HG03064 (cell line): ENCODE results near the gene PPARA.

ENCODE experiments used
- ATAC-seq: cut with Tn5 transposase; IDR thresholded peaks from one replicate; pipeline ENCODE4 v1.9.1; 2021; ENCODE audit warnings: low read depth; ENCODE audit not compliant: unreplicated experiment

The PPARA gene

GRCh38 chr22:46142548-46143490 is 7.5 kb upstream of the PPARA start:
- ATAC-seq, result no peak

- no peak for ATAC-seq
Measured at GRCh38 chr22:46143491-46144147, 6.7 kb upstream of the PPARA start.

DNA sequence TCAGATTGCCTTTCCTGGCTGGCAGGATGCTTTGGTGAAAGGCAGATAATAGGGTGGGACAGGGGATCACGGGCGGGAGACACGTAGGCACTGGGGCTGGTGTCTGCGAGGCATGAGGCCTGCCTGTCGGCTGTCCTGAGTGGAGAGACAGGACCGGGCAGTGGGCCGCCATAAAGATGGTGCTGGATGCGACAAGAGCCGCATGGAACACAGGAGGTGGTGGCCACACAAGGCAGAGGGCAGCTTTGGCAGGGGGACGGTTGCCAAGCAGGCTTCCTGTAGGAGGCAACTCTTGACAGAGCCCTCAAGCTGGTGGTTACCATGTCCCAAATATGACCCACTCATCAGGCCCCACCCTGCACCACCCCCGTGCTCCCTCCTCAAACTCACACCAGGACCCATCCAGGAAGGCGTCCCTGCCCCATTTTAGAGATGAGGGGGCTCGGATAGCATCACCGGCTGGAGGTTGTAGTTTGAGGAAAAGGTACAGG is 4.9 kb upstream of the PPARA start:
- no peak for ATAC-seq

GRCh38 chr22:46145896-46146295 is 4.4 kb upstream of the PPARA start:
- ATAC-seq, result no peak

- ATAC-seq, result no peak
Measured at GRCh38 chr22:46146329-46146728, 4.0 kb upstream of the PPARA start.

DNA sequence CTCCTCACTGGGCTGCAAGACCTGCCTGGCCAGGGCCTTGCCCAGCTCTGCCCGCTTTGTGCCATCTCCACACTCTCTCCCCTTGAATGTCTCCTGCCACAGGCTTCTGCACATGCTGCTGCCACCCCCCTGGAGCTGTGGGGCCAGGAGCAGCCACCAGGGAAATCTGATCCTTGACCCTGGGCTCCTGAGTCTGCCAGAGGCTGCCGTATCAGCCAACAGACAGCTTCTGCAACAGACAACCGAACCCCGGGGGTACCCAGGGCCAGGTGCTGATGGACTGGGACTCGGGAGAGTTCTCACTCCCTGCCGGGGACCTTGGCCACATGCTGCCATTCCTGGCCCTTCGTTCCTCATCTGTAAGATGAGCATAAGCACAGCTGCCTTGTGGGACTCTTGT is 3.3 kb upstream of the PPARA start:
- ATAC-seq, result no peak

DNA sequence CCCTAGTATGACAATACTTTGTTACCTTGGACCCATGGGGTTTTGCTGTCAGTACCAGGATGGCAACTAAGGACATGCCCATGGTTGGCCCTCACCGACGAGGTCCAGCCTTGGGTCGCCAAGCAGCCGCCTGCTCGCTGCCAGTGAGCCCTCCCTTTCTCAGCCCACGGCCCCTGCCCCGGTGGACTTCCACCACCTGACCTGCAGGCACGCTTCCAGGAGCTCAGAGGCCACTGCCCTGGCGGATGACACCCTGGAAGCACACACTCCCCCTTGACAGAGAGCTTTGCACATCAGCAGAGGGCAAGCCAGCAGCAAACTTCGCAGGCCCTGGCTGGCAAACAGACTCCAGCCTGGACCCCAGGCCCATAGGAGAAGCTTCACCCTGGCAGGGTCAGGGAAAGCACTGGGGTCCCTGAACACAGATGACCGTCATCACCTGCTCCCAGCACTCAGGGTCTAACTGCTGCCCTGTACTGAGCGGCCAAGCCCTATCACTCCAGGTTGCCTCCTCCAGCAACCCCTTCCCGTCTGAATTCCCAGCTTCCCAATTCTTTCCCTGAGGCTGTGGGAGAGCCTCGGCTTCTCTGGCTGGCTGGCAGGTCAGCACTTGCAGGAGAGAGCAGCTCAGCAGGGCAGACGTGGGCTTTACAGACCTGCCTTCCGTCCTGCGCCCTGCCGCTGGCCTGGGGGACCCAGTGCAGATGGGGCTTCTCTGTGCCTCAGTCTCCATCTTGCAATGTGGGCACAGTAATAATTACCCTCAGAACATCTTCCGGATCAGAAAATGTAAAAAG is 2.7 kb upstream of the PPARA start:
- ATAC-seq, result no peak

DNA sequence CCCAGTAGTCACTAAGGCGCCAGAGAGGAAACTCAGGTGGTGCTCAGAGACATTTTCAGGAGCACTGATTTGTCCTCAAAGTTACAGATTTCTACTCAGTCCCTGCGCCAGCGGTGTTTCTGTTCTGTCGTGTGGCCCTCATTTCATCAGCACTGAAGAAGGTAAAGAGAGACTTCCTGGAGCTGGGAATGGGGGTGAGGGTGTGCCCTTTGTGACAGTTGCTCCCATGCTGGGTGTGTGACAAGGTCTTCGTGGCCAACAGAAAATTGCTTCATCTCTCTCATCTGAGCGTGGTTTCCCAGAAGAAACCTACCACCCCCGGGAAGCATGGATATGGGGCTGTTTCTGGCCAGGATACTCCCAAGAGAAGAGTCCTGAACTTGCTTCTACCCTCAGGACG is 2.0 kb upstream of the PPARA start:
- no peak for ATAC-seq

DNA sequence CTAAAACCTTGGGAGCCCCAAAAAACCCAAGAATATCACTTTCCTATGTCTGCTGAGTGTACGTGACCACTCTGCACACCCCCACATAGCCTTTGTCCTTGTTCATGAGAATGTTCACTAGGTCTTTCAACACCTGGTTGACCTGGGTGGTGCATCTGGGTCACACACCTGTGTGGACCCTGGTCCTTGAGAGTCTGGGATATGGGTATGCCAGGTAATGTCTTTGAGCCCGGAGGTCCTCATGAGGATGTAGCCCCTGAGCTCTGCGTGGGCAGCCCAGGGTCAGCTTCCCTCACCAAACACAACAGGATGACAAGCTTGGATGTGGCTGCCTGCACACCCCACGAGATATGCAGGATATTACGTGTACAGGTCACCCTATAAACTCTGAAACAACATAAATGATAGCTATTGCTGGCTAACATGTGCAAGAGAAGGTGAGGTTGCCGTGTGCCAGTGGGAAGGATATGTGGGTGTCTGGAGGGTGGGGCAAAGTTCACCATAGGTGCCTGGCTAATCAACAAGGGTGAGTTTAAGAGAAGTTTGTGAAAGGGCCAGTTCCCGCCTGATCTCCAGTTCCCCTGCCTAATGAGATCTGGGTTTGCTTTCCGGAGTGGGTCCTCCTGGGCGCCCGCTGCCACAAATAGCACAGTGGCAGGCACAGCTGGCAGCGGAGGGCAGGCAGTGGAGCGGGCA is 1.4 kb upstream of the PPARA start:
- no peak for ATAC-seq

DNA sequence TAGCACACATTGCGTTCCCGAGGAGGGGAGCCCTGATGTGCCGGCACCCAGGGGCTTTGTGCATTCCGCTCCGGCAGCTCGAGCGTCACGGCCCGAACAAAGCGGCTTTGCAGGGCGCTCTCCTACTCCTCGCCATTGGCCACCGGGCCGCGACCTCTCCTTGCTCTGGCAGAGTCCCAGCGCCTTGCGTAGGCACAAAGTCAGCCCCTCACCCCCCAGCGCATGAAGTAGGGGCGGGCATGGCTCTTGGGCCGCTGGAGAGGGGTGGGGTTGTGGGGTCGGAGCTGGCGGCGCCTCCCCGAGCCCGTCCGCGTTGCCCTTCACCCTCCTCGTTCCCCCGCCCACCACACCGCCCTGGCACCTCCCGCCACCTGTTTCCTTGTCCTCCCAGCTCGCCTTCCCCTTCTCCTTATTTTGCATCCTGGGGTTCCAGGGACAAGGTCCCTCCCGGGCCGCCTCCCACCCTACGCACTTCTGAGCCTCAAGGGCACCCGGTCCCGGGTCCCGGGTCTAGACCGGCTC is 753 bp upstream of the PPARA start:
- no peak for ATAC-seq

GRCh38 chr22:46150655-46151477 is 540 bp downstream of the PPARA start:
- ATAC-seq, result peak; percentile 29

GRCh38 chr22:46153930-46154329 is 3.6 kb downstream of the PPARA start:
- ATAC-seq, result no peak

DNA sequence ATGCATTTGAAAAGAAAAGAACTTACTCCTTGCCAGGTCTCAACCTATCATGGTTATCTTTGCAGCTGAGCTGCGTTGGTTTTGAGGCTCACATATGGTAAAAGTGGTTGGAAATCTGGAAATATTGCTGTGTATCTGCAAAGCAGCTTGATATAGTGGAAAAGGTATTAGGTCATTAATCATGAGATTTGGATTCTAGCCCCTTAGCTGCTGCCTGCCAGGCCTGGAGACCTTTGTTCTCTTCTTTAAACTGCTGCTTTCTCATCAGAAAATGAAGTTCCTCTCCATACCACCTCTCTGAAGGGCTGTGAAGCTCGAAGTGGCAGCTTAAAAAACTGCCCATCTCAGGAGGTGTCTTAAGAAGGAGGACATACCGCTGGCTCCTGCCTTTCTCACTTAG is 5.7 kb downstream of the PPARA start:
- no peak for ATAC-seq

DNA sequence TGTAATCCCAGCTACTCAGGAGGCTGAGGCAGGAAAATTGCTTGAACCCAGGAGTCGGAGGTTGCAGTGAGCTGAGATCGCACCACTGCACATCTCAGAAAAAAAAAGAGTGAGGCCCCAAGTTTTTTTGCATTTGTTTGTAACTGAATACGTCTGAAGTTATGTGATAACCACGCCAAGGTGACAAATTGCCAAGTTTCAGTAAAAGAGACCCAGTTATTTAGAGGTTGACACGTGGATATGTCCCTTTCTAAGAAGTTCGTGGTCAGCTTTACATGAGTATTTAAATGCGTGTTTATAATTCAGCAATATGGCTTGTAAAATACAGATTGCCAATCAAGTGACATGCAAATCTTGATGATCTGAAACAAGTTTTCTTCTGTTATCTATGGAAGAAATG is 8.0 kb downstream of the PPARA start:
- no peak for ATAC-seq

DNA sequence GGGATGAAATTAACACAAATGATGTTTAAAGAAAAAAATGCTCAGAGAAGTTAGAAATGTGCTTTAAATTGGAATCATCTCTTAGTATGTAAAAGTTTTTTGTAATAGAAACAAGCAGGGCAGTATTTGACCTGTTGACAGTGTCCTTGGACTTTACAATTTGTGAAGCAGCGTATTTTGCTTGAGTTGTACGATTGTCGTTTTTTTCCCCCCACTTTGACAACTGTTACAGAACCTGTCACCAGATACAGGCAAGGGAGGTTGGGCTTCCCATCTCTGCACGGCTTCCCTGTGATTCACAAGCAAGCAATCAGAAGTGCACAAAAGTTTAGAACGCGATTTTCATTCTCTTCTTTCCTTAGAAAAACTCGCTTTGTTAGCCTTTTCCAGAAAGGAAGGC is 8.9 kb downstream of the PPARA start:
- no peak for ATAC-seq

- ATAC-seq, result no peak
Measured at GRCh38 chr22:46159777-46160176, 9.5 kb downstream of the PPARA start.

DNA sequence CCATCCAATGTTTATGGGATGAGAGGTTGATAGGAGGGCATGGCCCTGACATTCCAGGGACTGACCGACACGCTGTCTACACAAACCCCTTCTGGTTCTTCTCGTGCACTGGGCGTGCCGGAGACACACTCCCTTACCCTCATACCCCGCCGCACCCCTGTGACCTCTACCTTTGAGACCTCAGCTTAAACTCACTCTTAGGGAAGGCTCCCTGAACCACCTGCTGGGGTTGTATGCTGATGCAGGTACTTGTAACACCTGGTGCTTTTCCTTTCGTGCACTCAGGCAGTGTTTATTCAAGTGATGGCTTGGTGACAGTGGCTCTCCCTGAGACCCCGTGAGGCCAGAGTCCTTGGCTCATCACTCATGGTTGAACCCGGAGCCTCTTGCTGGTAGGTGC is 12.0 kb downstream of the PPARA start:
- ATAC-seq, result no peak

- ATAC-seq, result no peak
Measured at GRCh38 chr22:46162771-46163556, 12.6 kb downstream of the PPARA start.

DNA sequence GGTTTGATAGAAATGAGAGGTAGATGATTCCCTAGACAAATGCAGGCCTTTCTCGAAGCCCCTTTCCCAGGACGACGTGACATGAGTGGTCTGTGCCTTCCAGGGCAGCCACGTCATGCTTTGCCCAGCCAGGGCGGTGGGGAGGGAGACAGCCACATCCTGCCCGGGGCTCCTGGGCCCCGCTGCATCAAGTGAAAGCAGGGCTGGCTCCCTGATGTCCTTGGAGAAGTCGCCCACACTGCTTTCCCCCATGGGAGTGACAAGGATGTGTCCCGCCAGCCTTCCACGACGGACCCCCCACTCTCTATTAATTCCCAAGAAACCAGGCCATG is 13.2 kb downstream of the PPARA start:
- no peak for ATAC-seq
